ENCODE results near the gene GLIS1. TPM values are rescaled to one million over a fixed set of nuclear protein-coding genes. Genes with fewer than 3 reads are reported as not detected.

Gene GLIS1
- total RNA-seq, 1 donor from 2014 or later = 0.07 TPM

- no peaks in the 10 kb centered on the region for H3K9me3 Mint-ChIP-seq (ENCODE audit: unreplicated experiment)
- Histone ChIP-seq H3K27me3 (ENCODE audit: insufficient read depth, low read length) (no peaks in the 10 kb centered on the region), H3K36me3 (ENCODE audit: insufficient read depth, low read length) (no peaks in the 10 kb centered on the region), H3K27ac (ENCODE audit: low read depth, low read length) (no peak overlapping the region), H3K4me2 (ENCODE audit: low read length) (peak overlapping the region; percentile 10), H3K9me3 (ENCODE audit: insufficient read depth, low read depth, low read length) (no peaks in the 10 kb centered on the region), H3K79me2 (ENCODE audit: insufficient read depth, low read length) (no peaks in the 10 kb centered on the region), H2AFZ (ENCODE audit: low read depth, low read length) (no peak overlapping the region), H4K20me1 (ENCODE audit: insufficient read depth, low read length) (no peaks in the 10 kb centered on the region), H3K4me3 (ENCODE audit: insufficient read depth, low read depth, low read length) (no peak overlapping the region), H3K9ac (ENCODE audit: low read length) (no peak overlapping the region), H3K4me1 (ENCODE audit: insufficient read depth, low read length) (peaks cover 3% of the 10 kb centered on the region)
- H3K4me1 Mint-ChIP-seq (ENCODE audit: low read depth, unreplicated experiment) = peaks cover 14% of the 10 kb centered on the region
- TF ChIP-seq EZH2 (IDR thresholded peaks at IDR 0.05; ENCODE audit: insufficient read depth, low read length) (no peak), CTCF (IDR thresholded peaks at IDR 0.05; ENCODE audit: insufficient read depth, low read depth, low read length) (no peak)
- H3K27ac Mint-ChIP-seq (ENCODE audit: unreplicated experiment) = peak overlapping the region; percentile 70
- FAIRE-seq = peak; percentile 5
- no peak overlapping the region for H3K4me3 Mint-ChIP-seq (ENCODE audit: unreplicated experiment)
- H3K27me3 Mint-ChIP-seq (ENCODE audit: low read depth, unreplicated experiment) = no peaks in the 10 kb centered on the region
- peaks cover 5% of the 10 kb centered on the region for H3K36me3 Mint-ChIP-seq (ENCODE audit: low read depth, unreplicated experiment)
- peak; percentile 55 for DNase-seq (ENCODE audit: low read depth)
Observed at GRCh38 chr1:53781654-53782053, 42.7 kb upstream of the GLIS1 start.

GRCh38 chr1:53777272-53777671, 38.3 kb upstream of the GLIS1 start:
- Histone ChIP-seq H2AFZ (ENCODE audit: low read depth, low read length) (no peak overlapping the region), H3K27me3 (ENCODE audit: insufficient read depth, low read length) (no peaks in the 10 kb centered on the region), H3K9ac (ENCODE audit: low read length) (no peak overlapping the region), H3K27ac (ENCODE audit: low read depth, low read length) (no peak overlapping the region), H3K36me3 (ENCODE audit: insufficient read depth, low read length) (no peaks in the 10 kb centered on the region), H3K4me1 (ENCODE audit: insufficient read depth, low read length) (peaks cover 3% of the 10 kb centered on the region), H3K9me3 (ENCODE audit: insufficient read depth, low read depth, low read length) (no peaks in the 10 kb centered on the region), H3K4me3 (ENCODE audit: insufficient read depth, low read depth, low read length) (no peak overlapping the region), H3K4me2 (ENCODE audit: low read length) (no peak overlapping the region), H3K79me2 (ENCODE audit: insufficient read depth, low read length) (no peaks in the 10 kb centered on the region), H4K20me1 (ENCODE audit: insufficient read depth, low read length) (no peaks in the 10 kb centered on the region)
- TF ChIP-seq EZH2 (IDR thresholded peaks at IDR 0.05; ENCODE audit: insufficient read depth, low read length) (no peak), CTCF (IDR thresholded peaks at IDR 0.05; ENCODE audit: insufficient read depth, low read depth, low read length) (no peak)
- H3K27ac Mint-ChIP-seq (ENCODE audit: unreplicated experiment) = no peak overlapping the region
- no peak for DNase-seq (ENCODE audit: low read depth)
- FAIRE-seq = no peak
- no peak overlapping the region for H3K4me3 Mint-ChIP-seq (ENCODE audit: unreplicated experiment)
- H3K9me3 Mint-ChIP-seq (ENCODE audit: unreplicated experiment) = no peaks in the 10 kb centered on the region
- H3K27me3 Mint-ChIP-seq (ENCODE audit: low read depth, unreplicated experiment) = no peaks in the 10 kb centered on the region
- H3K4me1 Mint-ChIP-seq (ENCODE audit: low read depth, unreplicated experiment) = peaks cover 11% of the 10 kb centered on the region
- H3K36me3 Mint-ChIP-seq (ENCODE audit: low read depth, unreplicated experiment) = peaks cover 4% of the 10 kb centered on the region

GRCh38 chr1:53771648-53772047, 32.7 kb upstream of the GLIS1 start:
- no peak overlapping the region for H3K4me3 Mint-ChIP-seq (ENCODE audit: unreplicated experiment)
- TF ChIP-seq EZH2 (IDR thresholded peaks at IDR 0.05; ENCODE audit: insufficient read depth, low read length) = no peak
- no peak for TF ChIP-seq CTCF (IDR thresholded peaks at IDR 0.05; ENCODE audit: insufficient read depth, low read depth, low read length)

More at GRCh38 chr1:53771648-53772047, 32.7 kb upstream of the GLIS1 start:
- H3K9ac ChIP-seq (ENCODE audit: low read length) = no peak overlapping the region
- Mint-ChIP-seq H3K36me3 (ENCODE audit: low read depth, unreplicated experiment) (peaks cover 3% of the 10 kb centered on the region), H3K9me3 (ENCODE audit: unreplicated experiment) (no peaks in the 10 kb centered on the region), H3K27me3 (ENCODE audit: low read depth, unreplicated experiment) (no peaks in the 10 kb centered on the region), H3K4me1 (ENCODE audit: low read depth, unreplicated experiment) (peaks cover 15% of the 10 kb centered on the region), H3K27ac (ENCODE audit: unreplicated experiment) (no peak overlapping the region)
- DNase-seq (ENCODE audit: low read depth) = peak; percentile 82
- no peak for FAIRE-seq
- H3K4me3 ChIP-seq (ENCODE audit: insufficient read depth, low read depth, low read length) = no peak overlapping the region
- no peak overlapping the region for H3K4me2 ChIP-seq (ENCODE audit: low read length)
- H3K79me2 ChIP-seq (ENCODE audit: insufficient read depth, low read length) = no peaks in the 10 kb centered on the region
- peaks cover 5% of the 10 kb centered on the region for H3K4me1 ChIP-seq (ENCODE audit: insufficient read depth, low read length)
- no peaks in the 10 kb centered on the region for H3K27me3 ChIP-seq (ENCODE audit: insufficient read depth, low read length)
- no peaks in the 10 kb centered on the region for H4K20me1 ChIP-seq (ENCODE audit: insufficient read depth, low read length)
- no peaks in the 10 kb centered on the region for H3K9me3 ChIP-seq (ENCODE audit: insufficient read depth, low read depth, low read length)
- no peak overlapping the region for H2AFZ ChIP-seq (ENCODE audit: low read depth, low read length)
- peaks cover 5% of the 10 kb centered on the region for H3K36me3 ChIP-seq (ENCODE audit: insufficient read depth, low read length)
- H3K27ac ChIP-seq (ENCODE audit: low read depth, low read length) = no peak overlapping the region
